ENCODE measurements around the gene MRPL48.
A peak's percentile ranks its signal among the peaks of the same experiment; 100 is the strongest.
"Not testable (repeated sequence)": the region's sequence is repeated elsewhere in the genome, so short reads cannot be mapped to it uniquely, and the experiment has no call there.

Gene MRPL48

GRCh38 chr11:73875840-73876239 lies 88.2 kb downstream of the MRPL48 start:
- peak overlapping the region; percentile 100 for H3K9ac ChIP-seq (ENCODE audit: low read length)
- peak overlapping the region; percentile 95 for H3K27ac ChIP-seq (ENCODE audit: low read length)
- no peaks in the 10 kb centered on the region for H3K9me3 ChIP-seq (ENCODE audit: control insufficient read depth, low read depth, low read length)
- H3K27me3 ChIP-seq (ENCODE audit: control insufficient read depth, insufficient read depth, low read length): no peaks in the 10 kb centered on the region
- H3K4me1 ChIP-seq (ENCODE audit: control insufficient read depth, low read depth, low read length): peaks cover 7% of the 10 kb centered on the region
- peaks cover 33% of the 10 kb centered on the region for H3K36me3 ChIP-seq (ENCODE audit: control insufficient read depth, low read depth, low read length)
- peak overlapping the region; percentile 89 for H3K4me3 ChIP-seq (ENCODE audit: low read length)

DNA sequence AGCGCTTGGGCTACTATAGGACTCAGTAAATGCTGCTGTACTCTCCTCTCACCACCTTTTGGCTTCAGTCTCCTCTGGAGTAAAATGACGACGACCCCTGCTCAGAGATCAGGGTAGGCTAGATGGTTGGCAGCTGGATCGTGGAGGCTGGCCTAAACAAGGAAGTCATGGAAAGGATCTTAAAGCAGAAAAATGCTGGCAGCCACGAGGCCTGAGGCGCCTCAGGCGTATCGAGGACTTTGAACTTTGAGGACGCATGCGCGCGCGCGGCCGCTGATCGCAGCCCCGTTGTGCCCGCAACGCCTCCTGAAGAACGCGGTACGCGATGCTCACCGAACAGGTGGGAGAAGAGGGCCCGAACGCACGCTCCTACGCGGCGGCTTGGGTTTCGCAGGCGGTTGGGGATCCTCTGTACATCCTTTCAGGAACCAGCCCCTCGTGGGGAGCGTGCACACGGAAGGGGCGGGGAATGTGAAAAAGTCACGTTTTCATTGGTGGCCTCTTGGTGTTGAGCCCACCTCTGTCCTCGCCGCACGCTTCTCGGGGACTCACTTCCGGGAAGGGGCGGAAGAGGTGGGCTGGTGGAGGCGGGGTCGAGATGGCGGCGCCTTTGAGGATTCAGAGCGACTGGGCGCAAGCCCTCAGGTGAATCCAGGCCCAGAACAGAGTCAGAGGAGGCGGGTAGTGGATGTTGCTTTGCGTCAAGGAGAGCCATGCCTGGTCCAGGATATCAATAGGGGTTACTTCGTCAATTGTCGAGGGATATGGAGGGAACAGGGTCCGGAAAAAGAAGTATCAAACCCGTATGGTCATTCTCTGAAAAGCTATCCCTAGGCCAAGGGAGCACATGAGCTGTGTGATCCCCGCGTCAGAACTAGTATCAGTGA lies 89.0 kb downstream of the MRPL48 start, which contains the start of the genes COA4 and PAAF1:
Gene COA4, minus strand, starts transcription at position 423 of the 887 bp plus-strand sequence. CDS start 3,468 bp downstream, outside the sequence.
Gene PAAF1, plus strand, starts transcription at position 576 of the 887 bp plus-strand sequence. Its CDS starts 23 bp downstream, at position 599.
- H3K4me1 ChIP-seq (ENCODE audit: control insufficient read depth, low read depth, low read length): peaks cover 7% of the 10 kb centered on the region
- H3K9ac ChIP-seq (ENCODE audit: low read length): peak within 1 kb of the TSS; percentile 100
- H3K4me3 ChIP-seq (ENCODE audit: low read length): peak within 1 kb of the TSS; percentile 89
- no peaks in the 10 kb centered on the region for H3K9me3 ChIP-seq (ENCODE audit: control insufficient read depth, low read depth, low read length)
- H3K27me3 ChIP-seq (ENCODE audit: control insufficient read depth, insufficient read depth, low read length): no peaks in the 10 kb centered on the region
- H3K36me3 ChIP-seq (ENCODE audit: control insufficient read depth, low read depth, low read length): peaks cover 27% of the 10 kb centered on the region
- H3K27ac ChIP-seq (ENCODE audit: low read length): peak within 1 kb of the TSS; percentile 95

DNA sequence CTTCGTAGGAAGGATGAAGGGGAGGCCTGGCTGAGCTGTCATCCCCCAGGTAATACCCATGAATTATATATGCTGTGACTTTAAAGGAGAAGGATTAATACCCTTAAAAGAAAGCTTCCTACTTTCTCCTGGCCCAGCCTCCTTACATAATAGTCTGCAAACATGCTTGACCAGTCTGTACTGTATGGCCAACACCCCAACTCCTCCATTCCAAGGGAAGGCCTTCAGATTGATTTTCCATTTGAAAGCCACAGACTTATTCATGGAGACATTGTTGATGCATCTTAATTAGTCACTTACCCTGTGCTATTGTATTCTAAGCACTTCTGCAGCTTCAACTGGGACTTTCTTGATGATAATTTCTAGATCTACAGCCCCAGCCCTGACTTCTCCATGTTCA lies 91.1 kb downstream of the MRPL48 start:
- Histone ChIP-seq H3K4me3 (ENCODE audit: low read length) (no peak overlapping the region), H3K4me1 (ENCODE audit: control insufficient read depth, low read depth, low read length) (peaks cover 7% of the 10 kb centered on the region), H3K9ac (ENCODE audit: low read length) (no peak overlapping the region), H3K27ac (ENCODE audit: low read length) (no peak overlapping the region), H3K9me3 (ENCODE audit: control insufficient read depth, low read depth, low read length) (no peaks in the 10 kb centered on the region), H3K36me3 (ENCODE audit: control insufficient read depth, low read depth, low read length) (peaks cover 6% of the 10 kb centered on the region), H3K27me3 (ENCODE audit: control insufficient read depth, insufficient read depth, low read length) (no peaks in the 10 kb centered on the region)

GRCh38 chr11:73880449-73880848 lies 92.8 kb downstream of the MRPL48 start:
- H3K4me3 ChIP-seq (ENCODE audit: low read length); H3K27ac ChIP-seq (ENCODE audit: low read length); H3K36me3 ChIP-seq (ENCODE audit: control insufficient read depth, low read depth, low read length); H3K9ac ChIP-seq (ENCODE audit: low read length); H3K9me3 ChIP-seq (ENCODE audit: control insufficient read depth, low read depth, low read length); H3K27me3 ChIP-seq (ENCODE audit: control insufficient read depth, insufficient read depth, low read length); H3K4me1 ChIP-seq (ENCODE audit: control insufficient read depth, low read depth, low read length): not testable (repeated sequence)

GRCh38 chr11:73883856-73884255 lies 96.2 kb downstream of the MRPL48 start:
- Histone ChIP-seq H3K27ac (ENCODE audit: low read length) (no peak overlapping the region), H3K27me3 (ENCODE audit: control insufficient read depth, insufficient read depth, low read length) (no peaks in the 10 kb centered on the region), H3K36me3 (ENCODE audit: control insufficient read depth, low read depth, low read length) (no peaks in the 10 kb centered on the region), H3K9me3 (ENCODE audit: control insufficient read depth, low read depth, low read length) (no peaks in the 10 kb centered on the region), H3K9ac (ENCODE audit: low read length) (no peak overlapping the region), H3K4me3 (ENCODE audit: low read length) (no peak overlapping the region), H3K4me1 (ENCODE audit: control insufficient read depth, low read depth, low read length) (no peaks in the 10 kb centered on the region)

- H3K27ac ChIP-seq (ENCODE audit: low read length): no peak overlapping the region
- H3K27me3 ChIP-seq (ENCODE audit: control insufficient read depth, insufficient read depth, low read length): no peaks in the 10 kb centered on the region
- no peaks in the 10 kb centered on the region for H3K4me1 ChIP-seq (ENCODE audit: control insufficient read depth, low read depth, low read length)
- H3K4me3 ChIP-seq (ENCODE audit: low read length): no peak overlapping the region
- peaks cover 3% of the 10 kb centered on the region for H3K36me3 ChIP-seq (ENCODE audit: control insufficient read depth, low read depth, low read length)
- H3K9me3 ChIP-seq (ENCODE audit: control insufficient read depth, low read depth, low read length): no peaks in the 10 kb centered on the region
- H3K9ac ChIP-seq (ENCODE audit: low read length): no peak overlapping the region
These were observed 100.6 kb downstream of the MRPL48 start for GRCh38 chr11:73888244-73888643.

GRCh38 chr11:73889019-73889418 lies 101.3 kb downstream of the MRPL48 start:
- no peaks in the 10 kb centered on the region for H3K9me3 ChIP-seq (ENCODE audit: control insufficient read depth, low read depth, low read length)
- no peak overlapping the region for H3K9ac ChIP-seq (ENCODE audit: low read length)
- H3K27me3 ChIP-seq (ENCODE audit: control insufficient read depth, insufficient read depth, low read length): no peaks in the 10 kb centered on the region
- H3K36me3 ChIP-seq (ENCODE audit: control insufficient read depth, low read depth, low read length): peaks cover 3% of the 10 kb centered on the region
- no peak overlapping the region for H3K4me3 ChIP-seq (ENCODE audit: low read length)
- no peaks in the 10 kb centered on the region for H3K4me1 ChIP-seq (ENCODE audit: control insufficient read depth, low read depth, low read length)
- no peak overlapping the region for H3K27ac ChIP-seq (ENCODE audit: low read length)

- Histone ChIP-seq H3K9me3 (ENCODE audit: control insufficient read depth, low read depth, low read length) (no peaks in the 10 kb centered on the region), H3K4me1 (ENCODE audit: control insufficient read depth, low read depth, low read length) (no peaks in the 10 kb centered on the region), H3K36me3 (ENCODE audit: control insufficient read depth, low read depth, low read length) (peaks cover 3% of the 10 kb centered on the region), H3K27ac (ENCODE audit: low read length) (no peak overlapping the region), H3K27me3 (ENCODE audit: control insufficient read depth, insufficient read depth, low read length) (no peaks in the 10 kb centered on the region), H3K9ac (ENCODE audit: low read length) (no peak overlapping the region), H3K4me3 (ENCODE audit: low read length) (no peak overlapping the region)
These were observed 101.9 kb downstream of the MRPL48 start for GRCh38 chr11:73889536-73889935.

- no peaks in the 10 kb centered on the region for H3K27me3 ChIP-seq (ENCODE audit: control insufficient read depth, insufficient read depth, low read length)
- no peak overlapping the region for H3K27ac ChIP-seq (ENCODE audit: low read length)
- H3K36me3 ChIP-seq (ENCODE audit: control insufficient read depth, low read depth, low read length): peaks cover 3% of the 10 kb centered on the region
- no peak overlapping the region for H3K9ac ChIP-seq (ENCODE audit: low read length)
- H3K9me3 ChIP-seq (ENCODE audit: control insufficient read depth, low read depth, low read length): no peaks in the 10 kb centered on the region
- no peaks in the 10 kb centered on the region for H3K4me1 ChIP-seq (ENCODE audit: control insufficient read depth, low read depth, low read length)
- H3K4me3 ChIP-seq (ENCODE audit: low read length): no peak overlapping the region
These were observed 105.4 kb downstream of the MRPL48 start for GRCh38 chr11:73893041-73893440.

DNA sequence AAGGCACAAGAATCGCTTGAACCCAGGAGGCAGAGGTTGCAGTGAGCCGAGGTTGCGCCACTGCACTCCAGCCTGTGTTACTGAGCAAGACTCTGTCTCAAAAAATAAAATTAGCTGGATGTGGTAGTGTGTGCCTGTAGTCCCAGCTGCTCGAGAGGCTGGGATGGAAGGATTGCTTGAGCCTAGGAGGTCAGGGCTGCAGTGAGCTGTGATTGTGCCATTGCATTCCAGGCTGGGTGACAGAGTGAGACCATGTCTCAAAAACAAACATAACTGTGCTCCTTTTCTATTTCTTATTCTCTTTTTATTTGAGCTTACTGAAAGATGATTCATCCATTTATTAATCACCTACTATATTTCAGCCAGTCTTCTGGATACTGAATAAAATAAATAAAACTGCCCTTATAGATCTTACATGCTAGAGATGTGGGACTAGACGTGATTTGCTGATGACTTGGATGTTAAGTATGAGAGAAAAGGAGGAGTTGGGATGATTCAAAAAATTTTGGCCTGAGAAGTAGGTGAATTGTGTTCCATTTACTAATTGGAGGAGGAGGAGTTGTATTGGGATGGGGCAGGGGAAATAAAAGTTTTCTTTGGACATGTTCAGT lies 107.2 kb downstream of the MRPL48 start:
- H3K9me3 ChIP-seq (ENCODE audit: control insufficient read depth, low read depth, low read length): no peaks in the 10 kb centered on the region
- peaks cover 3% of the 10 kb centered on the region for H3K36me3 ChIP-seq (ENCODE audit: control insufficient read depth, low read depth, low read length)
- H3K4me3 ChIP-seq (ENCODE audit: low read length): no peak overlapping the region
- no peak overlapping the region for H3K9ac ChIP-seq (ENCODE audit: low read length)
- no peak overlapping the region for H3K27ac ChIP-seq (ENCODE audit: low read length)
- H3K4me1 ChIP-seq (ENCODE audit: control insufficient read depth, low read depth, low read length): no peaks in the 10 kb centered on the region
- H3K27me3 ChIP-seq (ENCODE audit: control insufficient read depth, insufficient read depth, low read length): no peaks in the 10 kb centered on the region

GRCh38 chr11:73902303-73902702 lies 114.6 kb downstream of the MRPL48 start:
- H3K27ac ChIP-seq (ENCODE audit: low read length): no peak overlapping the region
- H3K9ac ChIP-seq (ENCODE audit: low read length): no peak overlapping the region
- H3K36me3 ChIP-seq (ENCODE audit: control insufficient read depth, low read depth, low read length): peaks cover 11% of the 10 kb centered on the region
- no peaks in the 10 kb centered on the region for H3K9me3 ChIP-seq (ENCODE audit: control insufficient read depth, low read depth, low read length)
- no peak overlapping the region for H3K4me3 ChIP-seq (ENCODE audit: low read length)
- H3K4me1 ChIP-seq (ENCODE audit: control insufficient read depth, low read depth, low read length): no peaks in the 10 kb centered on the region
- no peaks in the 10 kb centered on the region for H3K27me3 ChIP-seq (ENCODE audit: control insufficient read depth, insufficient read depth, low read length)
